CD14-positive monocyte (primary cell): Measurements from ENCODE around the gene MIPOL1. TPM values are rescaled to one million over a fixed set of nuclear protein-coding genes. Genes with fewer than 3 reads are reported as not detected.

Source experiments
- DNase-seq, 3 donors: peaks; one replicate each; pipeline ENCODE4 v3.0.0-alpha.2; 2011 to 2022
- H2AFZ ChIP-seq: 2 replicates; pipeline ENCODE4 v1.6.0; 2012; ENCODE audit warnings: mild to moderate bottlenecking, low read depth, low read length, inconsistent platforms; ENCODE audit not compliant: insufficient read depth, poor library complexity, severe bottlenecking
- H3K27ac ChIP-seq, 2 donors: 1 replicate in 1 of 2; 2 replicates in 1 of 2; pipeline ENCODE4 v1.5.1; 2012 to 2013; ENCODE audit warnings: low read length in 2 of 2, control low read depth in 1 of 2, inconsistent platforms in 1 of 2, low read depth in 1 of 2, mild to moderate bottlenecking in 1 of 2
- H3K27me3 ChIP-seq, 2 donors: one replicate each; pipeline versions ENCODE4 v1.6.0 to v1.6.1; 2011 to 2013; ENCODE audit warnings: low read length in 2 of 2; ENCODE audit not compliant: control insufficient read depth in 2 of 2, insufficient read depth in 2 of 2
- H3K36me3 ChIP-seq, 2 donors: replicated peaks in 1 of 2; 1 replicate in 1 of 2; 2 replicates in 1 of 2; pipeline versions ENCODE4 v1.5.1 to v1.6.1; 2012 to 2013; ENCODE audit warnings: low read length in 2 of 2, control low read depth in 1 of 2, inconsistent platforms in 1 of 2, mild to moderate bottlenecking in 1 of 2; ENCODE audit not compliant: insufficient read depth in 2 of 2, control insufficient read depth in 1 of 2
- H3K4me1 ChIP-seq, 2 donors: 1 replicate in 1 of 2; 2 replicates in 1 of 2; pipeline versions ENCODE4 v1.5.1 to v1.6.1; 2012 to 2013; ENCODE audit warnings: low read length in 2 of 2, control low read depth in 1 of 2, inconsistent platforms in 1 of 2, mild to moderate bottlenecking in 1 of 2, moderate library complexity in 1 of 2; ENCODE audit not compliant: insufficient read depth in 2 of 2, control insufficient read depth in 1 of 2
- H3K4me2 ChIP-seq: replicated peaks from 2 replicates; pipeline ENCODE3; 2012; ENCODE audit warnings: low read length, moderate library complexity, mild to moderate bottlenecking; ENCODE audit not compliant: poor library complexity, severe bottlenecking; ENCODE audit errors: extremely low read depth
- H3K4me3 ChIP-seq, 3 experiments: fragments of 200-600 bp in 1 of 3; sonication (generic) in 1 of 3; replicated peaks in 1 of 3; 1 replicate in 2 of 3; 2 replicates in 1 of 3; pipeline ENCODE4 v1.5.1; 2011 to 2013; ENCODE audit warnings: low read length in 3 of 3, mild to moderate bottlenecking in 3 of 3, control low read depth in 2 of 3, low read depth in 2 of 3, inconsistent platforms in 1 of 3, moderate library complexity in 1 of 3
- H3K79me2 ChIP-seq: 2 replicates; pipeline ENCODE4 v1.6.0; 2012; ENCODE audit warnings: mild to moderate bottlenecking, control low read depth, inconsistent platforms, low read length, moderate library complexity; ENCODE audit not compliant: insufficient read depth
- H3K9ac ChIP-seq: 2 replicates; pipeline ENCODE4 v1.6.0; 2017; ENCODE audit warnings: low read length, mild to moderate bottlenecking; ENCODE audit not compliant: insufficient read depth, poor library complexity, severe bottlenecking
- H3K9me3 ChIP-seq, 2 donors: replicated peaks in 1 of 2; 1 replicate in 1 of 2; 2 replicates in 1 of 2; pipeline versions ENCODE4 v1.5.1 to v1.6.1; 2012 to 2013; ENCODE audit warnings: low read length in 2 of 2, control low read depth in 1 of 2; ENCODE audit not compliant: control insufficient read depth in 1 of 2, insufficient read depth in 1 of 2
- H4K20me1 ChIP-seq: 2 replicates; pipeline ENCODE4 v1.6.0; 2012; ENCODE audit warnings: mild to moderate bottlenecking, low read length, control low read depth, moderate library complexity; ENCODE audit not compliant: insufficient read depth
- H3K27ac Mint-ChIP-seq, 7 donors: one replicate each; pipeline ENCODE4 v1.8.0; 2020; ENCODE audit warnings: mild to moderate bottlenecking in 7 of 7, mixed read lengths in 7 of 7, moderate library complexity in 6 of 7, inconsistent platforms in 2 of 7
- H3K27me3 Mint-ChIP-seq, 3 donors: one replicate each; pipeline ENCODE4 v1.8.0; 2021 to 2022; ENCODE audit warnings: low read depth in 3 of 3, mild to moderate bottlenecking in 3 of 3, mixed read lengths in 3 of 3, moderate library complexity in 3 of 3, inconsistent platforms in 1 of 3
- H3K36me3 Mint-ChIP-seq, 2 donors: one replicate each; pipeline ENCODE4 v1.8.0; 2020; ENCODE audit warnings: mixed read lengths in 2 of 2, inconsistent platforms in 1 of 2, mild to moderate bottlenecking in 1 of 2
- H3K4me1 Mint-ChIP-seq: one replicate; pipeline ENCODE4 v1.8.0; 2020; ENCODE audit warnings: mild to moderate bottlenecking, mixed read lengths
- H3K4me3 Mint-ChIP-seq, 2 donors: one replicate each; pipeline ENCODE4 v1.8.0; 2020; ENCODE audit warnings: mild to moderate bottlenecking in 2 of 2, mixed read lengths in 2 of 2, moderate library complexity in 1 of 2
- H3K9me3 Mint-ChIP-seq, 7 donors: one replicate each; pipeline ENCODE4 v1.8.0; 2020 to 2022; ENCODE audit warnings: mixed read lengths in 7 of 7, mild to moderate bottlenecking in 6 of 7, moderate library complexity in 6 of 7, inconsistent platforms in 2 of 7
- CTCF ChIP-seq: fragments of 200-600 bp; IDR thresholded peaks from one replicate; pipeline ENCODE4 v1.8.0; 2022; ENCODE audit warnings: antibody characterized with exemption, mild to moderate bottlenecking
- WGBS: methylation state at CpG from one replicate; pipeline ENCODE4 v1.1.5; 2013; ENCODE audit warnings: missing lambda C conversion rate; ENCODE audit not compliant: insufficient coverage; 5-methylcytosine and 5-hydroxymethylcytosine counted together
- intact Hi-C, 2 donors: fragments of 100-400 bp; cut with micrococcal nuclease; formaldehyde crosslinking; loops; one replicate each; pipeline versions ENCODE4 v1.15.0 to v1.15.1; 2023
- polyA plus RNA-seq, 3 donors: library from polyadenylated mRNA; depleted of rRNA in 1 of 3; unstranded in 2 of 3; stranded (reverse) in 1 of 3; fragments of 300-500 nt in 2 of 3; fragments of >200 nt in 1 of 3; fragmentation: Illumina TruSeq in 2 of 3; gene quantifications; 1 replicate in 2 of 3; 2 replicates in 1 of 3; pipeline ENCODE4 v1.2.3, GENCODE V29; 2012 to 2021

The MIPOL1 gene
- polyA plus RNA-seq, 3 donors, result not detected

- Mint-ChIP-seq H3K27ac (no peak overlapping the region), H3K4me1 (no peaks in the 10 kb centered on the region), H3K36me3 (no peaks in the 10 kb centered on the region), H3K4me3 (no peak overlapping the region), H3K9me3 (no peaks in the 10 kb centered on the region), H3K27me3 (no peaks in the 10 kb centered on the region)
- no peaks in the 10 kb centered on the region for H3K36me3 ChIP-seq
- no peaks in the 10 kb centered on the region for H4K20me1 ChIP-seq
- no peaks in the 10 kb centered on the region for H3K4me1 ChIP-seq
- no peaks in the 10 kb centered on the region for H3K9me3 ChIP-seq
- no peak overlapping the region for H2AFZ ChIP-seq
- intact Hi-C loops, result no loop called here
- no CpG with 5 or more reads among the region's 2 CpGs for WGBS
- H3K9ac ChIP-seq, result no peak overlapping the region
- DNase-seq, result no peak
- H3K27me3 ChIP-seq, result no peaks in the 10 kb centered on the region
- no peak for TF ChIP-seq CTCF
- no peak overlapping the region for H3K4me3 ChIP-seq
- no peak overlapping the region for H3K4me2 ChIP-seq
- no peak overlapping the region for H3K27ac ChIP-seq
- H3K79me2 ChIP-seq, result no peaks in the 10 kb centered on the region
These were observed 346.7 kb downstream of the MIPOL1 start for GRCh38 chr14:37544407-37544806.

- Mint-ChIP-seq H3K27me3 (no peaks in the 10 kb centered on the region), H3K36me3 (no peaks in the 10 kb centered on the region), H3K4me3 (no peak overlapping the region), H3K27ac (no peak overlapping the region), H3K4me1 (no peaks in the 10 kb centered on the region), H3K9me3 (no peaks in the 10 kb centered on the region)
- Histone ChIP-seq H3K9ac (no peak overlapping the region), H4K20me1 (no peaks in the 10 kb centered on the region), H3K9me3 (no peaks in the 10 kb centered on the region), H3K4me3 (no peak overlapping the region), H3K4me1 (no peaks in the 10 kb centered on the region), H2AFZ (no peak overlapping the region), H3K36me3 (no peaks in the 10 kb centered on the region), H3K4me2 (no peak overlapping the region), H3K27ac (no peak overlapping the region), H3K79me2 (no peaks in the 10 kb centered on the region), H3K27me3 (no peaks in the 10 kb centered on the region)
- no peak for DNase-seq
- TF ChIP-seq CTCF, result no peak
- intact Hi-C loops, result no loop called here
These were observed 347.4 kb downstream of the MIPOL1 start for GRCh38 chr14:37545174-37545573.
